ENCODE results near the gene TLE2. TPM values are rescaled to one million over a fixed set of nuclear protein-coding genes. Genes with fewer than 3 reads are reported as not detected.

TLE2 gene
- total and polyA plus RNA-seq, 2 donors from 2014 or later: 28.2 to 76.6 TPM

DNA sequence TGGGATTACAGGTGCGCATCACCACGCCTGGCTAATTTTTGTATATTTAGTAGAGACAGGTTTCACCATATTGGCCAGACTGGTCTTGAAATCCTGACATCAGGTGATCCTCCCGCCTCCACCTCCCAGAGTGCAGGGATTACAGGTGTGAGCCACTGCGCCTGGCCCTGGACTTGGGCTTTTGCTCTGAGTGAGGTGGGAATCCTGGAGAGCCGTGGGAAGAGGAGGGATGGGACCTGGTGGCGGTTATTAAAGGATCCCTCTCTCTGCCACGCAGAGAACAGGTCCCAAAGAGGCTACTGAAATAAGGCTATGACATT, 34.9 kb upstream of the TLE2 start:
- intact Hi-C loops (cut with DNase I): no loop called here
- H3K27ac ChIP-seq (ENCODE audit: low read depth in 2 of 2, low read length in 2 of 2): no peak overlapping the region
- peaks cover 0 to 6% (median 3%) of the 10 kb centered on the region in 3 donors for H3K36me3 ChIP-seq (ENCODE audit: control insufficient read depth in 2 of 3, insufficient read depth in 3 of 3, low read length in 3 of 3)
- FAIRE-seq (no peak), DNase-seq (no peak)
- TF ChIP-seq, protein P1, sequence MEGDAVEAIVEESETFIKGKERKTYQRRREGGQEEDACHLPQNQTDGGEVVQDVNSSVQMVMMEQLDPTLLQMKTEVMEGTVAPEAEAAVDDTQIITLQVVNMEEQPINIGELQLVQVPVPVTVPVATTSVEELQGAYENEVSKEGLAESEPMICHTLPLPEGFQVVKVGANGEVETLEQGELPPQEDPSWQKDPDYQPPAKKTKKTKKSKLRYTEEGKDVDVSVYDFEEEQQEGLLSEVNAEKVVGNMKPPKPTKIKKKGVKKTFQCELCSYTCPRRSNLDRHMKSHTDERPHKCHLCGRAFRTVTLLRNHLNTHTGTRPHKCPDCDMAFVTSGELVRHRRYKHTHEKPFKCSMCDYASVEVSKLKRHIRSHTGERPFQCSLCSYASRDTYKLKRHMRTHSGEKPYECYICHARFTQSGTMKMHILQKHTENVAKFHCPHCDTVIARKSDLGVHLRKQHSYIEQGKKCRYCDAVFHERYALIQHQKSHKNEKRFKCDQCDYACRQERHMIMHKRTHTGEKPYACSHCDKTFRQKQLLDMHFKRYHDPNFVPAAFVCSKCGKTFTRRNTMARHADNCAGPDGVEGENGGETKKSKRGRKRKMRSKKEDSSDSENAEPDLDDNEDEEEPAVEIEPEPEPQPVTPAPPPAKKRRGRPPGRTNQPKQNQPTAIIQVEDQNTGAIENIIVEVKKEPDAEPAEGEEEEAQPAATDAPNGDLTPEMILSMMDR (IDR thresholded peaks at IDR 0.05; ENCODE audit: borderline replicate concordance, extremely low read depth, insufficient read depth): no peak
- no peak overlapping the region for H3K9ac ChIP-seq (ENCODE audit: low read length in 3 of 3)
- H3K4me1 ChIP-seq (ENCODE audit: control insufficient read depth in 2 of 3, insufficient read depth in 2 of 3, low read depth in 1 of 3, low read length in 3 of 3): peaks cover 0 to 14% (median 0%) of the 10 kb centered on the region in 3 donors
- H3K9me3 ChIP-seq (ENCODE audit: control insufficient read depth in 2 of 3, insufficient read depth in 1 of 3, low read length in 3 of 3): no peaks in the 10 kb centered on the region
- no peak overlapping the region for H3K4me3 ChIP-seq (ENCODE audit: low read length in 3 of 3)
- no peaks in the 10 kb centered on the region for H3K27me3 ChIP-seq (ENCODE audit: control insufficient read depth, insufficient read depth, low read length)

DNA sequence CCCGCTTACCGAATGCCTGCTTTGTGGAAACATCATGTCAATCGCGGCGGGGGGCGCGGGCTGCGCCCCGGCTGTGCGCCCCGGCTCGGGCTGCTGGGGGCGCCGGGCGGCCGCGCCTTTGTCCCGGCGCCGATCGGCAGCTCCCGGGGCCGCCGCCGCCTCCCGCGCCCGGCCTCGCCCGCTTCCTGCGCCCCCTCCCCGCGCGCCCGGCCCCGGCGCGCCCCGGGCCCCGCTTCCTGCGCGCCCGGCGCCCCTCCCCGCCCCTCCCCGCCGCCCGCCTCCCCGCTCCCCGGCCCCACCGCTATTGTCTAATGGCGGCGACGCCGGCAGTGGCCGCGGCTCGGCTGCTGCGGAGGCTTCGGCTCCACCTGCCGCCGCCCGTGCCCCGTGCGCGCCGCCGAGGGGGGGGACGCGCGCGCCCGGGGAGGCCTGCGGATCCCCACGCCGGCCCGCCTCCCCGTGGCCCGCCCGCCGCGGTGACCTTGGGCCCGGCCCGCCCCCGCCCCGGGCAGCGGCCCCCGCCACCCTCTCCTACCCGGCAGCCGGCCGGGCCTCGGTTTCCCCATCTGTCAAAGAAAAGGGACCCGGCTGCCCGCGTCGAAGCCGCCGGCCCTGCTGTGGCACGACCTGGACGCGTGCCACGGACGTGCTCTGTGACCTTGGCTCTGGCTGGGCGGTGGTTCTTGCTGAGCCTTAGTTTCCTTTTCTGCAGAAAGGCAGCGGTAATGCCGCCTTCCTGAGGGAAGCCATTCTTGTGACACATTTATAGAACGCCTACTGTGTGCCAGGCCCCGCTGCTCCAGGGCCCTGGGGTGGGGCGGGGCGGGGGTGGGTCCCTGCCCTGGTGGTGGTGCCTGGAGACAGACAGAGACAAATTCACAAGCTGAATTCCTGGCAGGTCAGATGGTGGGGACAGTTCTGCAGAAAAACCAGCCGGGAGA, 33.4 kb upstream of the TLE2 start, which contains the start of gene TLE5:
Gene TLE5 (minus strand): TSS at position 331 of the 941 bp plus-strand sequence. CDS start 295 bp downstream, at position 36.
- TF ChIP-seq, protein P1 (IDR thresholded peaks at IDR 0.05; ENCODE audit: borderline replicate concordance, extremely low read depth, insufficient read depth): no peak
- H3K36me3 ChIP-seq (ENCODE audit: control insufficient read depth in 2 of 3, insufficient read depth in 3 of 3, low read length in 3 of 3): peaks cover 4 to 17% (median 5%) of the 10 kb centered on the region in 3 donors
- peak in 4 of 5 donors; percentile 49 to 90 (median 76) for DNase-seq
- peak within 1 kb of the TSS; percentile 30 to 67 (median 58) for H3K4me3 ChIP-seq (ENCODE audit: low read length in 3 of 3)
- intact Hi-C loops (cut with DNase I): no loop called here
- peak within 1 kb of the TSS in 2 of 3 donors; percentile 60 to 78 for H3K9ac ChIP-seq (ENCODE audit: low read length in 3 of 3)
- peak within 1 kb of the TSS; percentile 94 for H3K27ac ChIP-seq (ENCODE audit: low read depth in 2 of 2, low read length in 2 of 2)
- H3K9me3 ChIP-seq (ENCODE audit: control insufficient read depth in 2 of 3, insufficient read depth in 1 of 3, low read length in 3 of 3): no peaks in the 10 kb centered on the region
- FAIRE-seq: no peak
- peaks cover 0 to 29% (median 15%) of the 10 kb centered on the region in 3 donors for H3K4me1 ChIP-seq (ENCODE audit: control insufficient read depth in 2 of 3, insufficient read depth in 2 of 3, low read depth in 1 of 3, low read length in 3 of 3)
- no peaks in the 10 kb centered on the region for H3K27me3 ChIP-seq (ENCODE audit: control insufficient read depth, insufficient read depth, low read length)

DNA sequence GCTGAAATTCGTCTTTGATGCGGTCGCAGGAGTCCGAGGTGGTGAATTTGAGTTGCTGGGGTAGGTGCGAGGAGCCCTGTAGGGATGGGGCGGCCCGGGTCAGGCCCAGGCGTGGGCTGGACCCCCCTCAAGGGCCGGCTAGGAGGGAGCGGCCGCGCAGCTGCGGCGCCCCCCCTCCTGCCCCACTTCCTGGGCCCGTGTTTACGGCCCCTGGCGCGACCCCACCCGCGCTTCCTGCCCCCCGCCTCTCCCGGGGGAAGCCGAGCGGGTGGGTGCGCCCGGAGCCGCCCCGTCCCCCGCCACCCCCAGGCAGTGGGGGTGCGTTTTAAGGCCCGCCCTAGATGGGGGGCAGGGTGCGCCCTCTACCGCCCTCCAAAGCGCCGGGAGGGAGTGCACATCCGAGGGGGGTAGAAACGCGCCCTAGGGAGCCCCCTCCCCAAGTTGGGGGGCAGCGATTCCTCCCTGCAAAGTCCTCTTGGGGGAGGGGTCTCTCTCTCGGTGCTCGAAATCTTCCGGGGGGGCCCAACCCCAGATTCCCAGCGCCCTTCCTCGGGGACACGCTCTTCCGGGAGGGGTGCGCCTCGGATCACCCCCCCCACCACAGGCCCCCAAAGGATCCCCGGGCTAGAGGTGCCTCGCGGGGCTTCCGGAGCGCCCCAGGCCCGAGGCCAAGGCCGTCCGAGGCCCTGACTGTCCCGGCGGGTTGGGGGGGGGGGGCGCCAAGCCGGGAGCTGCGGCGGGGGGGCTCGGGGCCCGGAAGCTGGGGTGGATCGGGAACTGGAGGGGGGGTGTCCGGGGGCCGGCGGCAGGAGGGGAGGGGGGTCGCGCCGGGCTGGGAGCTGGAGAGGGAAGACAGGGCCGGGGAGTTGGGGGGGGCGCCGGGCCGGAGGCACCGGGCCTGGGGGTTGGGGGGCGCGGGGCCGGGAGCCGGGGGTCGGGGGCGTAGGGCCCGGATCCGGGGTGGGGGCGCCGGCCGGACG, 32.4 kb upstream of the TLE2 start:
- H3K36me3 ChIP-seq (ENCODE audit: control insufficient read depth in 2 of 3, insufficient read depth in 3 of 3, low read length in 3 of 3): peaks cover 4 to 17% (median 5%) of the 10 kb centered on the region in 3 donors
- DNase-seq (peak in 3 of 5 donors; percentile 75 to 90 (median 78)), FAIRE-seq (no peak)
- no peaks in the 10 kb centered on the region for H3K9me3 ChIP-seq (ENCODE audit: control insufficient read depth in 2 of 3, insufficient read depth in 1 of 3, low read length in 3 of 3)
- H3K27me3 ChIP-seq (ENCODE audit: control insufficient read depth, insufficient read depth, low read length): no peaks in the 10 kb centered on the region
- H3K4me3 ChIP-seq (ENCODE audit: low read length in 3 of 3): peak overlapping the region; percentile 30 to 67 (median 64)
- TF ChIP-seq, protein P1 (IDR thresholded peaks at IDR 0.05; ENCODE audit: borderline replicate concordance, extremely low read depth, insufficient read depth): no peak
- peaks cover 0 to 35% (median 22%) of the 10 kb centered on the region in 3 donors for H3K4me1 ChIP-seq (ENCODE audit: control insufficient read depth in 2 of 3, insufficient read depth in 2 of 3, low read depth in 1 of 3, low read length in 3 of 3)
- peak overlapping the region; percentile 94 for H3K27ac ChIP-seq (ENCODE audit: low read depth in 2 of 2, low read length in 2 of 2)
- intact Hi-C loops (cut with DNase I): no loop called here
- peak overlapping the region in 2 of 3 donors; percentile 60 to 78 for H3K9ac ChIP-seq (ENCODE audit: low read length in 3 of 3)
